ENCODE results near the gene SOD1. TPM values are rescaled to one million over a fixed set of nuclear protein-coding genes. Genes with fewer than 3 reads are reported as not detected.
A peak's percentile ranks its signal among the peaks of the same experiment; 100 is the strongest.
"Not testable (repeated sequence)": the region's sequence is repeated elsewhere in the genome, so short reads cannot be mapped to it uniquely, and the experiment has no call there.

The SOD1 gene
- total RNA-seq, 2 donors from 2014 or later: 320 to 322 TPM

DNA sequence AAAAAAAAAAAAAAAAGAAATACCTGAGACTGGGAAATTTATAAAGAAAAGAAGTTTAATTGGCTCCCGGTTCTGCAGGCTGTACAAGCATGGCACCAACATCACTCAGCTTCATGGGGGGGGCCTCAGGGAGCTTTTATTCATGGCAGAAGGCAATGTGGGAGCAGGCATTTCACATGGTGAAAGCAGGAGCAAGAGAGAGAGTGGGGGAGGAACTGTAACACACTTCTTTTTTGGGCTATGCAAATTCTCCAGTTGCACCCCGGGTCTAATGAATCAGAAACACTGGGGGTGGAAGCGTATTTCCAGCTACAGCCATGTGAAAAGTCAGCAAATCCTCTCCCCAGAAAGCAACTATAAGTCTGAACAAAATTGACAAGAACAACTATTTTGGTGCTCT is 11.8 kb upstream of the SOD1 start:
- Histone ChIP-seq H3K27me3 (no peaks in the 10 kb centered on the region), H3K4me1 (no peaks in the 10 kb centered on the region), H3K36me3 (no peaks in the 10 kb centered on the region), H3K9me3 (no peaks in the 10 kb centered on the region), H3K9ac (ENCODE audit: low read depth in 2 of 2, low read length in 2 of 2) (no peak overlapping the region), H3K27ac (no peak overlapping the region), H3K4me3 (no peak overlapping the region)
- intact Hi-C loops (cut with DNase I): no loop called here
- DNase-seq: no peak
- TF ChIP-seq, protein P1, sequence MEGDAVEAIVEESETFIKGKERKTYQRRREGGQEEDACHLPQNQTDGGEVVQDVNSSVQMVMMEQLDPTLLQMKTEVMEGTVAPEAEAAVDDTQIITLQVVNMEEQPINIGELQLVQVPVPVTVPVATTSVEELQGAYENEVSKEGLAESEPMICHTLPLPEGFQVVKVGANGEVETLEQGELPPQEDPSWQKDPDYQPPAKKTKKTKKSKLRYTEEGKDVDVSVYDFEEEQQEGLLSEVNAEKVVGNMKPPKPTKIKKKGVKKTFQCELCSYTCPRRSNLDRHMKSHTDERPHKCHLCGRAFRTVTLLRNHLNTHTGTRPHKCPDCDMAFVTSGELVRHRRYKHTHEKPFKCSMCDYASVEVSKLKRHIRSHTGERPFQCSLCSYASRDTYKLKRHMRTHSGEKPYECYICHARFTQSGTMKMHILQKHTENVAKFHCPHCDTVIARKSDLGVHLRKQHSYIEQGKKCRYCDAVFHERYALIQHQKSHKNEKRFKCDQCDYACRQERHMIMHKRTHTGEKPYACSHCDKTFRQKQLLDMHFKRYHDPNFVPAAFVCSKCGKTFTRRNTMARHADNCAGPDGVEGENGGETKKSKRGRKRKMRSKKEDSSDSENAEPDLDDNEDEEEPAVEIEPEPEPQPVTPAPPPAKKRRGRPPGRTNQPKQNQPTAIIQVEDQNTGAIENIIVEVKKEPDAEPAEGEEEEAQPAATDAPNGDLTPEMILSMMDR (IDR thresholded peaks at IDR 0.05): no peak

DNA sequence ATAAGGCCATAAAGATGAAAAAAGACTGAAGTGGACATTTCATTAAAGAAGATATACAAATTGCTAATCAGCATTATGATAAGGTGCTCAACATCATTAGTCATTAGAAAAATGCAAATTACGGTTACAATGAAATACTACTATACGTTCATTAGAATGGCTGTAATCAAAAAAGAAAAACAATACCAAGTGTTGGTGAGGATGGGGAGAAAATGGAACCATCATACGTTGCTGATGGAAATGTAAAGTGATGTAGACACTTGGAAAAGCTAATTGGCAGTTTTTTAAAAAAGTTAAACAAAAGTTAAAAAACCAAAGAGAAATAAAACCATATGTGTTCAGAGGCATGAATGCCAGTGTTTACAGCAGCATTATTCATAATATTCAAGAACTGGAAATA is 8.6 kb upstream of the SOD1 start:
- Histone ChIP-seq H3K36me3 (no peaks in the 10 kb centered on the region), H3K4me3 (no peak overlapping the region), H3K4me1 (no peaks in the 10 kb centered on the region), H3K9ac (ENCODE audit: low read depth in 2 of 2, low read length in 2 of 2) (no peak overlapping the region), H3K27ac (no peak overlapping the region), H3K9me3 (no peaks in the 10 kb centered on the region), H3K27me3 (no peaks in the 10 kb centered on the region)
- DNase-seq: no peak
- TF ChIP-seq, protein P1 (IDR thresholded peaks at IDR 0.05): no peak
- intact Hi-C loops (cut with DNase I): no loop called here

DNA sequence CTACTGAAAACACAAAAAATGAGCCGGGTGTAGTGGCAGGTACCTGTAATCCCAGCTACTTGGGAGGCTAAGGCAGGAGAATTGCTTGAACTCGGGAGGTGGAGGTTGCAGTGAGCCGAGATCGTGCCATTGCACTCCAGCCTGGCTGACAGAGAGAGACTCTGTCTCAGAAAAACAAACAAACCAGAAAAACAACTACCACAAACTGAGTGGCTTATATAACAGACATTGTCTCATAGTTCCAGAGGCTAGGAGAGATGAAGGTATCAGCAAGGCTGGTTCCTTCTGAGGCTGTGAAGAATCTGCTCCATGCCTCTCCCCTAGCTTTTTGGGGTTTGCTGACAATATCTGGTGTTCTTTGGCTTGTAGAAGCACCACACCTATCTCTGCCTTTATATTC is 8.0 kb upstream of the SOD1 start:
- intact Hi-C loops (cut with DNase I); H3K27ac ChIP-seq; H3K27me3 ChIP-seq; H3K36me3 ChIP-seq; H3K4me3 ChIP-seq; H3K4me1 ChIP-seq; H3K9me3 ChIP-seq; DNase-seq; H3K9ac ChIP-seq (ENCODE audit: low read depth in 2 of 2, low read length in 2 of 2): not testable (repeated sequence)

DNA sequence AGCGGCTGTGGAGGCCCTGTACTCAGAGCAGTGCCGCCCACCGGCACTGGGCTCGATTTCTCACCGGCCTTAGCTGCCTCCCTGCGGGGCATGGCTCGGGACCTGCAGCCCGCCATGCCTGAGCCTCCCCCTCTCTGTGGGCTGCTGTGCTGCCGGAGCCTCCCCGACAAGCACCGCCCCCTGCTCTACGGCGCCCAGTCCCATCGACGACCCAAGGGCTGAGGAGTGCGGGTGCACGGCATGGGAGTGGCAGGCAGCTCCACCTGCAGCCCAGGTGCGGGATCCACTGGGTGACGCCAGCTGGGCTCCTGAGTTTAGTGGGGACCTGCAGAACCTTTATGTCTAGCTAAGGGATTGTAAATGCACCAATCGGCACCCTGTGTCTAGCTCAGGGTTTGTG is 5.2 kb upstream of the SOD1 start:
- Histone ChIP-seq H3K4me1 (no peaks in the 10 kb centered on the region), H3K27me3 (no peaks in the 10 kb centered on the region), H3K4me3 (no peak overlapping the region), H3K36me3 (no peaks in the 10 kb centered on the region), H3K9ac (ENCODE audit: low read depth in 2 of 2, low read length in 2 of 2) (no peak overlapping the region), H3K27ac (no peak overlapping the region), H3K9me3 (no peaks in the 10 kb centered on the region)
- intact Hi-C loops (cut with DNase I): no loop called here
- TF ChIP-seq, protein P1 (IDR thresholded peaks at IDR 0.05): no peak
- no peak for DNase-seq

DNA sequence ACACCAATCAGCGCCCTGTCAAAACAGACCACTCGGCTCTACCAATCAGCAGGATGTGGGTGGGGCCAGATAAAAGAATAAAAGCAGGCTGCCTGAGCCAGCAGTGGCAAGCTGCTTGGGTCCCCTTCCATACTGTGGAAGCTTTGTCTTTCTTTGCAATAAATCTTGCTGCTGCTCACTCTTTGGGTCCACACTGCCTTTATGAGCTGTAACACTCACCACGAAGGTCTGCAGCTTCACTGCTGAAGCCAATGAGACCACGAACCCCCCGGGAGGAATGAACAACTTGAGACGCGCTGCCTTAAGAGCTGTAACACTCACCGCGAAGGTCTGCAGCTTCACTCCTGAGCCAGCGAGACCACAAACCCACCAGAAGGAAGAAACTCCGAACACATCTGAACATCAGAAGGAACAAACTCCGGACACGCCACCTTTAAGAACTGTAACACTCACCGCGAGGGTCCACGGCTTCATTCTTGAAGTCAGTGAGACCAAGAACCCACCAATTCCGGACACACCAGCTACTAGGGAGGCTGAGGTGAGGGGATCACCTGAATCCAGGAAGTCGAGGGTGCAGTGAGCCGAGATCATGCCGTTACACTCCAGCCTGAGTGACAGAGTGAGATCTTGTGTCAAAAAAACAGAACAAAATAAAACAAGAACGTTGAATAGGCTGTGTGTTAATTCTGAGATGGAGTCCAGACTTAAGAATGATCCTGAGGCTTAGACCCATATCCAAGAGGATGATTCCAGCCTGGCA is 4.5 kb upstream of the SOD1 start:
- not testable (repeated sequence) for H3K36me3 ChIP-seq; H3K9ac ChIP-seq (ENCODE audit: low read depth in 2 of 2, low read length in 2 of 2); DNase-seq; H3K4me3 ChIP-seq; H3K9me3 ChIP-seq; H3K27ac ChIP-seq; H3K4me1 ChIP-seq; H3K27me3 ChIP-seq
- intact Hi-C loops (cut with DNase I): loop anchor here (5.0 kb wide), 1 partner anchor 77 kb away; the partner anchor contains the start of gene SCAF4

DNA sequence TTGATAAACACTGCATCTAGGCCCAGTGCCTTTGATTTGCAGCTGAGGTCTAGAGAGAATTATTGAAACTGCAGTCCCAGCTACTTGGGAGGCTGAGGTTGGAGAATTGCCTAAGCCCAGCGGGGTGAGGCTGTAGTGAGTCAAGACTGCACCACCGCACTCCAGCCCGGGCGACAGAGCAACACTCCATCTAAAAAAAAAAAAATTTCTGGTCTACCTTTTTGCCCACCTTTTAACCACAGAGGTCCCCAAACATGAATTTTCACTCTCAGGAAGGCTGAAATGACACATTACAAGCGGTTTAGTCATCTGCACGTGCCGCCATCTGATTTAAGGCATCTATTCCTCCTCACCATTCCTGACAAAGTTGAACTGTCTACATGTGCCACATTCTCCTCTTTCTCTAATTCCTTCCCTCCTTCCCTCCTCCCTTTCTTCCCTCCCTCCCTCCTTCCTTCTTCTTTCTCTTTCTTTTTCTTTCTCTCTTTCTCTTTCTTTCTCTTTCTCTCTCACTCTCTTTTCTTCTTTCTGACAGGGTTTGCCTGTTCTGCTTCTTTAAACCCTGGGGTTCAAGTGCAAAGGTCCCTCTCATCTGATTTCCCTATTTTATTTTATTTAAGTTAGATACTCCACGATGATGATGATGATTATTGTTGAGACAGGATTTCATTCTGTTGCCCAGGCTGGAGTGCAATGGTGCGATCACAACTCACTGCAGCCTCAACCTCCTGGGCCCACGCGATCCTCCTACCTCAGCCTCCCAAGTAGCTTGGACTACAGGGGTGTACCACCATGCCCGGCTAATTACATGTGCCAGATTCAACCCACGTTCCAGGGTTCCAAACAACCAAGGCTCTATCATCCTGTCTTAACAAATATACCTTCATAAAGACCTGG is 3.0 kb upstream of the SOD1 start:
- Histone ChIP-seq H3K4me1 (peaks cover 3% of the 10 kb centered on the region), H3K36me3 (no peaks in the 10 kb centered on the region), H3K27ac (peak overlapping the region; percentile 91), H3K27me3 (no peaks in the 10 kb centered on the region), H3K9me3 (no peaks in the 10 kb centered on the region), H3K9ac (ENCODE audit: low read depth in 2 of 2, low read length in 2 of 2) (no peak overlapping the region), H3K4me3 (no peak overlapping the region)
- intact Hi-C loops (cut with DNase I): loop anchor here (5.0 kb wide), 1 partner anchor 76 kb away; the partner anchor contains the start of gene SCAF4
- no peak for DNase-seq
- TF ChIP-seq, protein P1 (IDR thresholded peaks at IDR 0.05): no peak

Measured in colonic mucosa (tissue), 4 donors.